ENCODE data around the gene RAB36. TPM values are rescaled to one million over a fixed set of nuclear protein-coding genes. Genes with fewer than 3 reads are reported as not detected.

The RAB36 gene
- total and polyA plus RNA-seq, 12 donors: 4.0 to 13.0 (median 7.2) TPM

GRCh38 chr22:23142546-23143105 is 2.7 kb upstream of the RAB36 start:
- H3K27me3 ChIP-seq: no peaks in the 10 kb centered on the region
- H3K4me3 ChIP-seq: peak overlapping the region in 1 of 4 donors; percentile 41
- no peak for DNase-seq
- H3K4me1 ChIP-seq (replicated peaks in 1 of 2): peaks cover 12 to 33% of the 10 kb centered on the region in 2 donors
- no peaks in the 10 kb centered on the region for H3K36me3 ChIP-seq (replicated peaks in 1 of 2)
- TF ChIP-seq POLR2A (IDR thresholded peaks at IDR 0.05): no peak
- TF ChIP-seq CTCF (IDR thresholded peaks at IDR 0.05): no peak
- intact Hi-C loops (cut with DNase I): no loop called here
- no peaks in the 10 kb centered on the region for H3K9me3 ChIP-seq (replicated peaks in 1 of 3)
- 71 to 74% (median 73%) methylated on average over 9 of the region's 9 CpGs for WGBS, 4 donors
- peak overlapping the region in 3 of 5 donors; percentile 61 to 71 (median 66) for H3K27ac ChIP-seq

DNA sequence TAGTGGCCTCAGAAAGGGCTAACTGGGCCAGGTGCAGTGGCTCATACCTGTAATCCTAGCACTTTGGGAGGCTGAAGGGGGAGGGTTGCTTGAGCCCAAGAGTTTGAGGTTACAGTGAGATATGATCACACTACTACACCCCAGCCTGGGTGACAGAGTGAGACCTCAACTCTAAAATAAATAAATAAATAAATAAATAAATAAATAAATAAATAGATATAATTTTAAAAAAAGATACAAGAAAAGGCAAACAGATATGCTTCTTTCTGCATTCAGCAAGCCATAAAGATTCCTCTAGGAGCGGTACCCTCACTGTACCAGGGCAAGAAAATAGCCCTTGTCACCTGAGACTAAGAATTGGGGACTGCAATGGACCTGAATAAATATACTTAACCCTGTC is 2.2 kb upstream of the RAB36 start:
- no peaks in the 10 kb centered on the region for H3K9me3 ChIP-seq (replicated peaks in 1 of 3)
- TF ChIP-seq CTCF (IDR thresholded peaks at IDR 0.05) (no peak), POLR2A (IDR thresholded peaks at IDR 0.05) (no peak)
- intact Hi-C loops (cut with DNase I): no loop called here
- no peaks in the 10 kb centered on the region for H3K36me3 ChIP-seq (replicated peaks in 1 of 2)
- H3K4me3 ChIP-seq: no peak overlapping the region
- 93 to 100% (median 99%) methylated on average over 1 of the region's 1 CpG for WGBS, 4 donors
- H3K27ac ChIP-seq: no peak overlapping the region
- no peaks in the 10 kb centered on the region for H3K27me3 ChIP-seq
- DNase-seq: no peak
- H3K4me1 ChIP-seq (replicated peaks in 1 of 2): peaks cover 12 to 30% of the 10 kb centered on the region in 2 donors

- intact Hi-C loops (cut with DNase I): no loop called here
- peak overlapping the region in 2 of 5 donors; percentile 33 to 73 for H3K27ac ChIP-seq
- peak overlapping the region in 1 of 4 donors; percentile 67 for H3K4me3 ChIP-seq
- H3K9me3 ChIP-seq (replicated peaks in 1 of 3): no peaks in the 10 kb centered on the region
- WGBS, 4 donors: 89 to 98% (median 94%) methylated on average over 4 of the region's 4 CpGs
- TF ChIP-seq CTCF (IDR thresholded peaks at IDR 0.05): no peak
- TF ChIP-seq POLR2A (IDR thresholded peaks at IDR 0.05): no peak
- no peaks in the 10 kb centered on the region for H3K27me3 ChIP-seq
- H3K4me1 ChIP-seq (replicated peaks in 1 of 2): peaks cover 12 to 28% of the 10 kb centered on the region in 2 donors
- DNase-seq: no peak
- H3K36me3 ChIP-seq (replicated peaks in 1 of 2): no peaks in the 10 kb centered on the region
These were observed 845 bp upstream of the RAB36 start for GRCh38 chr22:23144432-23144831.

DNA sequence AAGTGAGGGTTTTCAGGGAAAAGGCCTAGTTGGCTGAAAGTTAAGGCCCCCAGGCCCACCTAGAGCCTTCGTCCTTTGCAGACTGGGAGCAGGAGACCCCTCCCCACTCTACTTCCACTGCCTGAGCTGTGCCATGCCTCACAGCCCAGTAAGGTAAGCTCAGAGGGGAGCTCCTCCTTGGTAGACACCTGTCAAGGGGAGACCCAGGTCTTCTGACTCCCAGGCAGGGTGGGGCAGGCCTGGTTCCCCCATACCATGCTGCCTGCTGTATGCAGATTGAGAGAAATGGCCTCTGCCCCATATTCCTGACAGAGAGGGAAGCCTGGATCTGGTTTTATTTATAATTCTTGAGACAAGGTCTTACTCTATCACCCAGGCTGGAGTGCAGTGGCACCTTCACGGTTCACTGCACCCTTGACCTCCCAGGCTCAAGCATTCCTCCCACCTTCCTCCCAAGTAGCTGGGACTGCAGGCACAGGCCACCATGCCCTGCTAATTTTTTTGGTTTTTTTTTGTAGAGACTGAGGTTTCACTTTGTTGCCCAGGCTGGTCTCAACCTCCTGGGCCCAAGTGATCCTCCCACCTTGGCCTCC is 697 bp downstream of the RAB36 start:
- intact Hi-C loops (cut with DNase I): no loop called here
- Histone ChIP-seq H3K27ac (peak overlapping the region in 2 of 5 donors; percentile 66 to 76), H3K4me3 (peak overlapping the region in 2 of 4 donors; percentile 18 to 67), H3K4me1 (replicated peaks in 1 of 2) (peaks cover 12 to 28% of the 10 kb centered on the region in 2 donors), H3K27me3 (no peaks in the 10 kb centered on the region), H3K36me3 (replicated peaks in 1 of 2) (peaks cover 0 to 4% of the 10 kb centered on the region in 2 donors), H3K9me3 (replicated peaks in 1 of 3) (no peaks in the 10 kb centered on the region)
- TF ChIP-seq CTCF (IDR thresholded peaks at IDR 0.05) (no peak), POLR2A (IDR thresholded peaks at IDR 0.05) (no peak)
- DNase-seq: no peak
- WGBS, 4 donors: 32 to 54% (median 45%) methylated on average over 2 of the region's 2 CpGs

All from adrenal gland (tissue), 12 donors.